Stimulated activated CD8-positive, alpha-beta memory T cell treated with anti-CD3 and anti-CD28 coated beads, Interleukin-7, amount 100 ng/mL, for 48 hours (primary cell): ENCODE measurements around the gene CNGA4.

ENCODE experiments used
- DNase-seq, 2 donors: peaks; one replicate each; pipeline ENCODE4 v3.0.0-alpha.2; 2020; ENCODE audit warnings: low read depth in 1 of 2; ENCODE audit errors: extremely low read depth in 1 of 2

Gene CNGA4, protein sequence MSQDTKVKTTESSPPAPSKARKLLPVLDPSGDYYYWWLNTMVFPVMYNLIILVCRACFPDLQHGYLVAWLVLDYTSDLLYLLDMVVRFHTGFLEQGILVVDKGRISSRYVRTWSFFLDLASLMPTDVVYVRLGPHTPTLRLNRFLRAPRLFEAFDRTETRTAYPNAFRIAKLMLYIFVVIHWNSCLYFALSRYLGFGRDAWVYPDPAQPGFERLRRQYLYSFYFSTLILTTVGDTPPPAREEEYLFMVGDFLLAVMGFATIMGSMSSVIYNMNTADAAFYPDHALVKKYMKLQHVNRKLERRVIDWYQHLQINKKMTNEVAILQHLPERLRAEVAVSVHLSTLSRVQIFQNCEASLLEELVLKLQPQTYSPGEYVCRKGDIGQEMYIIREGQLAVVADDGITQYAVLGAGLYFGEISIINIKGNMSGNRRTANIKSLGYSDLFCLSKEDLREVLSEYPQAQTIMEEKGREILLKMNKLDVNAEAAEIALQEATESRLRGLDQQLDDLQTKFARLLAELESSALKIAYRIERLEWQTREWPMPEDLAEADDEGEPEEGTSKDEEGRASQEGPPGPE

DNA sequence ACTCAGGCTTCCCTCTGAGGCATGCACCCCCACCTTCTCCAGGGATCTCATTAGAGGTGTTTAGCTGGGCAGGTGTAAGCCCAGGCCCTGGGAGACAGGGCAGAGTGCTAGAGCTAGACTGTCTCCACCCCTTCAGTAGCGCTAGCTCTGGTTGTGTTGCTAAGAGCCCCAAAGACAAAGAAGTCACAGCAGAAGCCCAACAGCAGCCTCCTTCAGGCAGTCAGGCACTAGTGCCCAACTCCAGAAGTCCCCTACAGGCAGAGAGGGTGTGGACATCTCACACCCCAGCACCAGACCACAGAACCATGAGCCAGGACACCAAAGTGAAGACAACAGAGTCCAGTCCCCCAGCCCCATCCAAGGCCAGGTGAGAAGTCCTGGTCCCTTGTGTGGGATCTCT lies at the start of gene CNGA4:
CNGA4 (plus strand) TSS at position 188 of the 400 bp plus-strand sequence; CDS start at position 306, 118 bp downstream.
- DNase-seq = no peak

DNA sequence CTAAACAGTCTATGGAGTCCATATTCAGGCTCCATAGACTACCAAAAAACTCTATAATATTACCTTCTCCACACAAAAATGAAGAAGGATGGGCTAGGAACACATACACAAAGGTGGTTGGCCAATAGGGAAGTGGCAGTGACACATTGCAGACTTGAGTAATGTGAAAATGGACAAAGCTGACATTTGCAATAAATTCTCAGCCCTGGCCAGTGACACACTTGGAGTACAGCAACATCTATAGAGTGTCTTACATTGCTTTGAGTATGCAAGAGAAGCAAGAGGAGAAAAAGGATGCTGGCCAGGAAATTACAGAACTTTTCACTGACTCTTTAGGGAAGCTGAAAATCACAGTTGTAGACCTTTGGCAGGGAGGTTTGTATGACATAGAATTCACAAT lies 47.1 kb upstream of the CNGA4 start:
- DNase-seq = no peak

GRCh38 chr11:6194065-6194581 lies 44.8 kb upstream of the CNGA4 start:
- DNase-seq = no peak

DNA sequence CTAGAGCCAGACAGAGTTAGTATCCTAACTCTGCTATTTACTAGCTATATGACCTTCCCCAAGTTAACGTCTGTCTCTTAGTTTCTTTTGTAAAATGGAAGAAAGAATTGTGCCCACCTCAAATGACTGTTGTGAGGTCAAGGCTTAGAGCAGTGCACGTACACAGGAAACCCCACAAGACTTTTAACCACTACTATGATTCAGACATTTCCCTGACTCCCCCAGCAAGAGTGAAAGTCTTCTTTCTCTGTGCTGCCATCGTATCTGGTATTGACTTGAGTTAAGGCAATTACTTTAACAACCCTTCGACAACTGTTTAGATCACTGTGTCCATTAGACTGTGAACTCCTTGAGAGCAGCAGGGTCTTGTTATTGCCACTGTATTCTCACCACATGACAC lies 42.5 kb upstream of the CNGA4 start:
- DNase-seq = no peak

GRCh38 chr11:6197466-6198200 lies 41.3 kb upstream of the CNGA4 start:
- no peak for DNase-seq

GRCh38 chr11:6199174-6199810 lies 39.6 kb upstream of the CNGA4 start, which contains the start of gene OR52W1:
Gene OR52W1 (plus strand): TSS chr11:6199224. CDS start chr11:6199224, 0 bp downstream.
- DNase-seq = no peak

- no peak for DNase-seq
Measured at GRCh38 chr11:6200975-6201374, 37.9 kb upstream of the CNGA4 start.

DNA sequence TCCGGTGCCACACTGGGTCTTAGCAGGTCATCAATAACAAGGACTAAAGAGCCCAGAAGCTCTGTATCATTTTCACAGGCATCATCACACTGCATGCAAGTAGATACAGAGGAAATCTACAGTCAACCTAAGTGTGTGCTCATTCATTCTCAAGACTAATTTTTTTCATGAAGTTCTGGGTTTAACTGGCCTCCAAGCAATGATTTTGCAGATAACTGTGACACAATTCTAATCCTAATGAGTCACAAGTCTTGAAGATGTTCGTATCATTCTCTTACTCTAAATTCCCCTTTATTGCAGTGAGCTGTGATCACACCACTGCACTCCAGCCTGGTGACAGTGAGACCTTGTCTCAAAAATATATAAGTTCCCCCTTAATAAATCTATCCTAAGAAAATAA lies 37.4 kb upstream of the CNGA4 start:
- DNase-seq = no peak

DNA sequence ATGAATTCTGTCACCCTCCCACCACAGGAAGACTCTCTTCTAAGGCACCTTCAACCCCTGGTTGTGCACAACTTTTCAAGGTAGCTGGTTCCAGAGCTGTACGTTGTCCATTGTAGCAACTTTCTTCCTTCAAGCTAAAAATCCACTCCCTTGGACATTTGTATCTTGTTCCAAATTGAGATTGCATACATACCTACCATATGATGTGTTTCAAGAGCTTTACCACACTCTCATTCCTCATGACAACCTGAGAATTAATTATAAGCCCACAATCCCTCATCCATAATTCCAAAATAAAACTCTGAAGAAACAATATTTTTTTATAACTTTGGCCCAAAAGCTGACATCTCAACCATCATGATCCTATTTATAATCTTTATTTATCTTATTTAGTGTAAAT lies 36.8 kb upstream of the CNGA4 start:
- no peak for DNase-seq

DNA sequence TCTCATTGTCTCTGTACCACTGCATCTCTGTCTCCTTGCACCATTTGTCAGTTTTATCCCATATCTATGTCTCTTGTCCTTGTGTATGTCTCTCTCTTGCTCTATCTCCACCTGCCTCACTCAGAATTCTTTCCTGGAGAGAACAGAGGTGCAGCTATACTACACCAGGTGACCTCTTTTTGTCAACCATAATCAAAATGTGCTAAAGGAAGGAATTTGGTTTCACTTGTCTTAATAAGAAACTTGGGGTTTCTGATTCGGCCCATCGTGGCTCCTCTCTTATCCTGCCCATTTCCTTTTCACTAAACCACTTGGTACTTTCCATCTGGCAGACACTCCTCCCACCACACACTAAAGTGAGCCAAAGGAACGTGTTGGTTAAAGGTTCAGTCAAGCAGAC lies 35.6 kb upstream of the CNGA4 start:
- no peak for DNase-seq

DNA sequence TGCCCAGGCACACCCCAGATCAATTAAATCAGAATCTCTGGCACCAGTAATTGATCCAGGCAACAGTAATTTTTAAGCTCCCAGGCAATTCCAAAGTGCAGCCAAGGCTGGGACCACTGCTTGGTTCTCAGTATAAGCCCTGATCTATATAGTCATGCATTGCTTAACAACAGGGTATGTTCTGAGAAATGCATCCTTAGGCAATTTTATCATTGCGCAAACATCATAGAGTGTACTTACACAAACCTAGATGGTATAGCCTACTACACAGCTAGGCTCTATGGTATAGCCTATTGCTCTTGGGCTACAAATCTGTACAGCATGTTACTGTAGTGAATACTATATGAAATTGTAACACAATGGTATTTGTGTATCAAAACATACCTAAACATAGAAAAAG lies 34.2 kb upstream of the CNGA4 start:
- no peak for DNase-seq

DNA sequence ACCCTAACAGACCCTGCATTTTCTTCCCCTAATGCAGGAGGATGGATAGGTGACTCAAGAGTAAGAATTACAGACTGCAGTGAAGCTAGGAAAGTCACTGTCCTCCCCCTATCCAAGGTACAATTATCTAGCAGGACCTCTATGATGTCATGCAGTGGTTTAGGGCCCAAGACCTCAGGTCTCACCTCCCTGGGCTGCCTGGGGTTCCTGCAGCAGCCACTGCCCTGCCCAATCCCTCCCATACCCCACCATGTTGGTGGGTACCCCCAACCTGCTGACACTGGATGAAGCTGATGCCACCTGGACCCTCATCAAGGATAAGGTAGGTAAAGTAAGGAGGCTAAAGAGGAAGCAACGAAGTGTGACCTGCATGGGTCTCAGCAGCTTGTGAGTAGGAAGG lies 33.5 kb upstream of the CNGA4 start, which contains the start of gene C11orf42:
C11orf42 (plus strand) TSS at position 192 of the 400 bp plus-strand sequence; CDS start at position 251, 59 bp downstream.
- no peak for DNase-seq

- DNase-seq = no peak
Measured at GRCh38 chr11:6206456-6207180, 32.3 kb upstream of the CNGA4 start.

- DNase-seq = no peak
Measured at GRCh38 chr11:6209801-6210200, 29.1 kb upstream of the CNGA4 start.

GRCh38 chr11:6210274-6210955 lies 28.5 kb upstream of the CNGA4 start:
- no peak for DNase-seq

GRCh38 chr11:6214530-6214929 lies 24.4 kb upstream of the CNGA4 start:
- no peak for DNase-seq

DNA sequence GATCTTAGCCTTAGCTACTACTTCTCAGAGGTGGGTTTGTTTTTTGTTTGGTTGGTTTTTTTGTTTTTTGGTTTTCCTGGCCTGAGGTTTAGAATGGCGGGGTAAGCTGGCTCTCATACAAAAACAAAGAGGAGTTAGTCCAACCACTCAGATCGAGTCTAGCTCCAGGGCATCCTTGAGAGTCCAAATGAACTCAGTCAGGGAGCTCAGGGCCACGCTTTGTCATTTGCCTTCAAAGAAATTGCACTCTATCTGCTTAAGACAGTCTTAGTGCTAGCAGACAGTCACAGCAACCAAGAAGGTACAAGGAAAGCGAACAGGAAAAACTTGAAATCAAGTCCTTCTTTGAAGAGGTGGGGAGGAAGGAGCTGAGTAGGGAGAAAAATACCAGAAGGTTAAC lies 22.4 kb upstream of the CNGA4 start:
- DNase-seq = no peak

- no peak for DNase-seq
Measured at GRCh38 chr11:6217722-6218121, 21.2 kb upstream of the CNGA4 start.

- DNase-seq = no peak
Measured at GRCh38 chr11:6219359-6219758, 19.5 kb upstream of the CNGA4 start.

- DNase-seq = no peak
Measured at GRCh38 chr11:6223854-6224253, 15.0 kb upstream of the CNGA4 start.
